Natural killer cell (primary cell): ENCODE data around the gene GNB1L. TPM values are rescaled to one million over a fixed set of nuclear protein-coding genes. Genes with fewer than 3 reads are reported as not detected.

ENCODE experiments used
- ATAC-seq, 3 donors: fragments of 150-1000 bp in 2 of 3; fragments of 200-7000 bp in 1 of 3; cut with Tn5 transposase; 1 replicate in 1 of 3; 2 replicates in 2 of 3; pipeline ENCODE4 v1.10.0; 2021; ENCODE audit warnings: mild to moderate bottlenecking in 2 of 3, moderate library complexity in 2 of 3
- DNase-seq, 2 donors: peaks; one replicate each; pipeline versions ENCODE4 v3.0.0 to v3.0.0-alpha.2; 2013 to 2021; ENCODE audit warnings: mixed read lengths in 1 of 2
- H3K27ac ChIP-seq: one replicate; pipeline ENCODE4 v1.5.1; 2013; ENCODE audit warnings: mild to moderate bottlenecking, low read length
- H3K27me3 ChIP-seq: one replicate; pipeline ENCODE4 v1.6.1; 2013; ENCODE audit warnings: low read length; ENCODE audit not compliant: control insufficient read depth, insufficient read depth
- H3K36me3 ChIP-seq: one replicate; pipeline ENCODE4 v1.6.1; 2013; ENCODE audit warnings: low read length; ENCODE audit not compliant: control insufficient read depth, insufficient read depth
- H3K4me1 ChIP-seq: one replicate; pipeline ENCODE4 v1.6.1; 2013; ENCODE audit warnings: low read length; ENCODE audit not compliant: control insufficient read depth, insufficient read depth
- H3K4me3 ChIP-seq: one replicate; pipeline ENCODE4 v1.5.1; 2013; ENCODE audit warnings: low read length
- H3K9me3 ChIP-seq: one replicate; pipeline ENCODE4 v1.6.1; 2013; ENCODE audit warnings: low read length; ENCODE audit not compliant: control insufficient read depth, insufficient read depth
- H3K27ac Mint-ChIP-seq, 2 donors: one replicate each; pipeline ENCODE4 v1.8.0; 2022; ENCODE audit warnings: mild to moderate bottlenecking in 2 of 2, mixed read lengths in 2 of 2, moderate library complexity in 1 of 2
- H3K27me3 Mint-ChIP-seq, 2 donors: one replicate each; pipeline ENCODE4 v1.8.0; 2022; ENCODE audit warnings: low read depth in 2 of 2, mixed read lengths in 2 of 2
- H3K36me3 Mint-ChIP-seq: one replicate; pipeline ENCODE4 v1.8.0; 2022; ENCODE audit warnings: mixed read lengths
- H3K4me1 Mint-ChIP-seq, 2 donors: one replicate each; pipeline ENCODE4 v1.8.0; 2022; ENCODE audit warnings: mixed read lengths in 2 of 2
- H3K4me3 Mint-ChIP-seq: one replicate; pipeline ENCODE4 v1.8.0; 2022; ENCODE audit warnings: mild to moderate bottlenecking, moderate library complexity, mixed read lengths
- H3K9me3 Mint-ChIP-seq, 2 donors: one replicate each; pipeline ENCODE4 v1.8.0; 2022; ENCODE audit warnings: mixed read lengths in 2 of 2
- CTCF ChIP-seq: fragments of 200-600 bp; IDR thresholded peaks from one replicate; pipeline ENCODE4 v1.8.0; 2022; ENCODE audit warnings: antibody characterized with exemption
- WGBS: methylation state at CpG from one replicate; pipeline ENCODE4 v1.1.7; 2013; ENCODE audit warnings: missing lambda C conversion rate; ENCODE audit not compliant: insufficient coverage; 5-methylcytosine and 5-hydroxymethylcytosine counted together
- intact Hi-C: fragments of 100-400 bp; cut with micrococcal nuclease; formaldehyde crosslinking; loops from one replicate; pipeline ENCODE4 v1.14.2; 2022
- total RNA-seq, 4 donors: library from RNA; stranded (reverse); fragments of 120-200 nt in 1 of 4; gene quantifications; one replicate each; pipeline versions ENCODE4 v1.2.3 to v1.2.4, GENCODE V29; 2013 to 2022

GNB1L gene
- total RNA-seq, 3 donors from 2014 or later (not counting 1 experiment from before 2014, with no cell fraction given), result 5.1 to 5.3 (median 5.3) TPM

GRCh38 chr22:19847345-19847632, 7.4 kb downstream of the GNB1L start:
- H3K4me3 Mint-ChIP-seq, result no peak overlapping the region
- Histone ChIP-seq H3K4me1 (peaks cover 18% of the 10 kb centered on the region), H3K27me3 (no peaks in the 10 kb centered on the region), H3K9me3 (no peaks in the 10 kb centered on the region), H3K4me3 (no peak overlapping the region), H3K27ac (no peak overlapping the region), H3K36me3 (peaks cover 7% of the 10 kb centered on the region)
- DNase-seq (no peak), ATAC-seq (no peak)
- TF ChIP-seq CTCF, result no peak
- intact Hi-C loops, result no loop called here
- peaks cover 0 to 12% of the 10 kb centered on the region in 2 donors for H3K4me1 Mint-ChIP-seq
- H3K9me3 Mint-ChIP-seq, result no peaks in the 10 kb centered on the region
- no peak overlapping the region for H3K27ac Mint-ChIP-seq
- WGBS, result 95% methylated on average over 2 of the region's 2 CpGs
- no peaks in the 10 kb centered on the region for H3K36me3 Mint-ChIP-seq
- H3K27me3 Mint-ChIP-seq, result no peaks in the 10 kb centered on the region

- H3K4me1 ChIP-seq, result peaks cover 18% of the 10 kb centered on the region
- DNase-seq, result no peak
- H3K4me1 Mint-ChIP-seq, result peaks cover 0 to 7% of the 10 kb centered on the region in 2 donors
- WGBS, result 88% methylated on average over 9 of the region's 9 CpGs
- TF ChIP-seq CTCF, result no peak
- H3K27me3 Mint-ChIP-seq, result no peaks in the 10 kb centered on the region
- no peaks in the 10 kb centered on the region for H3K36me3 Mint-ChIP-seq
- no peak overlapping the region for H3K4me3 ChIP-seq
- intact Hi-C loops, result no loop called here
- H3K27me3 ChIP-seq, result no peaks in the 10 kb centered on the region
- H3K27ac Mint-ChIP-seq, result no peak overlapping the region
- H3K9me3 Mint-ChIP-seq, result no peaks in the 10 kb centered on the region
- H3K36me3 ChIP-seq, result peaks cover 6% of the 10 kb centered on the region
- H3K4me3 Mint-ChIP-seq, result no peak overlapping the region
- ATAC-seq, result no peak
- H3K9me3 ChIP-seq, result no peaks in the 10 kb centered on the region
- H3K27ac ChIP-seq, result no peak overlapping the region
These were observed 7.9 kb downstream of the GNB1L start for GRCh38 chr22:19846620-19847344.

GRCh38 chr22:19845054-19845722, 9.5 kb downstream of the GNB1L start:
- Histone ChIP-seq H3K27me3 (no peaks in the 10 kb centered on the region), H3K9me3 (no peaks in the 10 kb centered on the region), H3K4me1 (peaks cover 18% of the 10 kb centered on the region), H3K4me3 (no peak overlapping the region), H3K27ac (no peak overlapping the region), H3K36me3 (no peaks in the 10 kb centered on the region)
- no peaks in the 10 kb centered on the region for H3K36me3 Mint-ChIP-seq
- TF ChIP-seq CTCF, result no peak
- ATAC-seq, result no peak
- no peak overlapping the region for H3K27ac Mint-ChIP-seq
- DNase-seq, result peak in 1 of 2 donors; percentile 33
- H3K4me3 Mint-ChIP-seq, result no peak overlapping the region
- H3K9me3 Mint-ChIP-seq, result no peaks in the 10 kb centered on the region
- H3K4me1 Mint-ChIP-seq, result peaks cover 0 to 7% of the 10 kb centered on the region in 2 donors
- H3K27me3 Mint-ChIP-seq, result no peaks in the 10 kb centered on the region
- intact Hi-C loops, result no loop called here
- 76% methylated on average over 7 of the region's 8 CpGs for WGBS
